WTC11 (cell line): ENCODE data around the gene HELZ. TPM values are rescaled to one million over a fixed set of nuclear protein-coding genes. Genes with fewer than 3 reads are reported as not detected.

Source experiments
- ATAC-seq: fragments of 200-7000 bp; cut with Tn5 transposase; 2 replicates; pipeline ENCODE4 v1.10.0; 2021; ENCODE audit warnings: mild to moderate bottlenecking, moderate library complexity
- CTCF ChIA-PET: fragments of 300-600 bp; sonication (Branson Sonifier 250); formaldehyde crosslinking; loops from one replicate; lab custom pipeline; 2021; ENCODE audit warnings: antibody characterized with exemption; lab: Charles Lee
- POLR2A ChIA-PET: fragments of 350-600 bp; sonication (Branson Sonifier 250); formaldehyde crosslinking; loops from one replicate; lab custom pipeline; 2021; ENCODE audit warnings: antibody characterized with exemption; lab: Charles Lee
- DNase-seq: peaks from one replicate; pipeline ENCODE4 v3.0.0; 2021; ENCODE audit warnings: low spot score
- H3K27ac Mint-ChIP-seq: 2 replicates; pipeline ENCODE4 v1.8.0; 2021; ENCODE audit warnings: mixed read lengths
- H3K27me3 Mint-ChIP-seq: 2 replicates; pipeline ENCODE4 v1.8.0; 2021; ENCODE audit warnings: low read depth, mild to moderate bottlenecking, moderate library complexity, mixed read lengths
- H3K36me3 Mint-ChIP-seq: 2 replicates; pipeline ENCODE4 v1.8.0; 2021; ENCODE audit warnings: mixed read lengths
- H3K4me1 Mint-ChIP-seq: 2 replicates; pipeline ENCODE4 v1.8.0; 2022; ENCODE audit warnings: mixed read lengths
- H3K4me3 Mint-ChIP-seq: 2 replicates; pipeline ENCODE4 v1.8.0; 2021; ENCODE audit warnings: mild to moderate bottlenecking, moderate library complexity, mixed read lengths
- H3K9me3 Mint-ChIP-seq: 2 replicates; pipeline ENCODE4 v1.8.0; 2021; ENCODE audit warnings: mixed read lengths
- ATF1 ChIP-seq: sonication (generic); formaldehyde crosslinking; IDR thresholded peaks from 2 replicates; pipeline ENCODE4 v1.8.1; 2023; ENCODE audit warnings: mild to moderate bottlenecking, moderate library complexity, missing genetic modification reagents
- ATF2 ChIP-seq: sonication (generic); formaldehyde crosslinking; IDR thresholded peaks from 2 replicates; pipeline ENCODE4 v1.8.1; 2022; ENCODE audit warnings: low read depth, missing genetic modification reagents, borderline replicate concordance
- E2F1 ChIP-seq: sonication (generic); formaldehyde crosslinking; IDR thresholded peaks from 2 replicates; pipeline ENCODE4 v1.8.0; 2022; ENCODE audit warnings: mild to moderate bottlenecking, missing genetic modification reagents
- GRHL2 ChIP-seq: fragments of 250-450 bp; sonication (Bioruptor Pico); IDR thresholded peaks from 2 replicates; pipeline ENCODE4 v1.8.0; 2022; ENCODE audit warnings: mild to moderate bottlenecking, moderate library complexity; ENCODE audit not compliant: insufficient replicate concordance, severe bottlenecking
- GTF2I ChIP-seq: fragments of 250-450 bp; sonication (Bioruptor Pico); conservative IDR thresholded peaks from 2 replicates; pipeline ENCODE4 v1.4.0; 2021; ENCODE audit warnings: mild to moderate bottlenecking
- HMGA2 ChIP-seq: fragments of 250-450 bp; sonication (Bioruptor Pico); IDR thresholded peaks from 2 replicates; pipeline ENCODE4 v1.4.0; 2021; ENCODE audit warnings: mild to moderate bottlenecking, moderate library complexity
- IRF2 ChIP-seq: sonication (generic); formaldehyde crosslinking; IDR thresholded peaks from 2 replicates; pipeline ENCODE4 v1.8.0; 2022; ENCODE audit warnings: low read depth, missing genetic modification reagents, borderline replicate concordance
- NR3C1 ChIP-seq: sonication (generic); formaldehyde crosslinking; conservative IDR thresholded peaks from 2 replicates; pipeline ENCODE4 v1.8.1; 2023; ENCODE audit warnings: low read depth, mild to moderate bottlenecking, missing genetic modification reagents
- PREB ChIP-seq: sonication (generic); formaldehyde crosslinking; IDR thresholded peaks from 2 replicates; pipeline ENCODE4 v1.8.1; 2022; ENCODE audit warnings: mild to moderate bottlenecking, missing genetic modification reagents, moderate library complexity, borderline replicate concordance
- TCF7 ChIP-seq: sonication (generic); formaldehyde crosslinking; IDR thresholded peaks from 2 replicates; pipeline ENCODE4 v1.8.0; 2022; ENCODE audit warnings: mild to moderate bottlenecking, low read depth, missing genetic modification reagents, moderate library complexity
- TEAD1 ChIP-seq: sonication (generic); formaldehyde crosslinking; IDR thresholded peaks from 2 replicates; pipeline ENCODE4 v1.8.0; 2022; ENCODE audit warnings: mild to moderate bottlenecking, missing genetic modification reagents
- ZNF219 ChIP-seq: sonication (generic); formaldehyde crosslinking; IDR thresholded peaks from 2 replicates; pipeline ENCODE4 v1.8.0; 2023; ENCODE audit warnings: missing genetic modification reagents, mild to moderate bottlenecking, borderline replicate concordance
- ZNF232 ChIP-seq: sonication (generic); formaldehyde crosslinking; IDR thresholded peaks from 2 replicates; pipeline ENCODE4 v1.8.0; 2022; ENCODE audit warnings: mild to moderate bottlenecking, missing genetic modification reagents
- ZNF423 ChIP-seq: fragments of 250-450 bp; sonication (Bioruptor Pico); IDR thresholded peaks from 2 replicates; pipeline ENCODE4 v2.1.2; 2022; ENCODE audit warnings: mild to moderate bottlenecking, moderate library complexity
- ZNF425 ChIP-seq: fragments of 250-450 bp; sonication (Bioruptor Pico); conservative IDR thresholded peaks from 2 replicates; pipeline ENCODE4 v1.9.0; 2021; ENCODE audit warnings: mild to moderate bottlenecking
- ZSCAN18 ChIP-seq: fragments of 250-450 bp; sonication (Bioruptor Pico); IDR thresholded peaks from 2 replicates; pipeline ENCODE4 v2.1.2; 2022; ENCODE audit warnings: mild to moderate bottlenecking, moderate library complexity
- total RNA-seq: library from RNA; stranded (reverse); gene quantifications from 3 replicates; pipeline ENCODE4 v1.2.3, GENCODE V29; 2021
- TF ChIP-seq, protein P1 (sequence below): sonication (generic); formaldehyde crosslinking; IDR thresholded peaks from 2 replicates; pipeline ENCODE4 v1.8.1; 2023; ENCODE audit warnings: mild to moderate bottlenecking, missing genetic modification reagents, moderate library complexity
- TF ChIP-seq, protein P2 (sequence below): sonication (generic); formaldehyde crosslinking; IDR thresholded peaks from 2 replicates; pipeline ENCODE4 v1.8.1; 2023; ENCODE audit warnings: mild to moderate bottlenecking, missing genetic modification reagents, moderate library complexity

HELZ gene
- total RNA-seq, 1 experiment from 2014 or later = 49.1 TPM

- Mint-ChIP-seq H3K4me1 (no peaks in the 10 kb centered on the region; the same call in 1 of the 2 replicates), H3K36me3 (no peaks in the 10 kb centered on the region), H3K27ac (no peak overlapping the region), H3K27me3 (no peaks in the 10 kb centered on the region; the same call in 1 of the 2 replicates), H3K9me3 (peaks cover 17% of the 10 kb centered on the region), H3K4me3 (no peak overlapping the region)
- ATAC-seq (no peak), DNase-seq (no peak)
- POLR2A ChIA-PET = no interaction called here
- CTCF ChIA-PET = interaction anchor here (1.5 kb wide), 1 partner anchor 24 kb away, joined by 6 read pairs; no protein-coding TSS in a partner anchor
- no peak for TF ChIP-seq GTF2I (CRISPR knock-in tag)
- no peak for TF ChIP-seq GRHL2 (CRISPR knock-in tag)
- no peak for TF ChIP-seq ZNF423 (CRISPR knock-in tag)
- TF ChIP-seq, protein P1, sequence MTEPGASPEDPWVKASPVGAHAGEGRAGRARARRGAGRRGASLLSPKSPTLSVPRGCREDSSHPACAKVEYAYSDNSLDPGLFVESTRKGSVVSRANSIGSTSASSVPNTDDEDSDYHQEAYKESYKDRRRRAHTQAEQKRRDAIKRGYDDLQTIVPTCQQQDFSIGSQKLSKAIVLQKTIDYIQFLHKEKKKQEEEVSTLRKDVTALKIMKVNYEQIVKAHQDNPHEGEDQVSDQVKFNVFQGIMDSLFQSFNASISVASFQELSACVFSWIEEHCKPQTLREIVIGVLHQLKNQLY = no peak
- TF ChIP-seq, protein P2, sequence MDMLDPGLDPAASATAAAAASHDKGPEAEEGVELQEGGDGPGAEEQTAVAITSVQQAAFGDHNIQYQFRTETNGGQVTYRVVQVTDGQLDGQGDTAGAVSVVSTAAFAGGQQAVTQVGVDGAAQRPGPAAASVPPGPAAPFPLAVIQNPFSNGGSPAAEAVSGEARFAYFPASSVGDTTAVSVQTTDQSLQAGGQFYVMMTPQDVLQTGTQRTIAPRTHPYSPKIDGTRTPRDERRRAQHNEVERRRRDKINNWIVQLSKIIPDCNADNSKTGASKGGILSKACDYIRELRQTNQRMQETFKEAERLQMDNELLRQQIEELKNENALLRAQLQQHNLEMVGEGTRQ (CRISPR knock-in tag) = no peak
- TF ChIP-seq TEAD1 = no peak
- no peak for TF ChIP-seq ZNF219
- TF ChIP-seq E2F1 = no peak
- TF ChIP-seq TCF7 = no peak
- TF ChIP-seq ATF2 (CRISPR knock-in tag) = no peak
- TF ChIP-seq PREB (CRISPR knock-in tag) = no peak
- TF ChIP-seq IRF2 (CRISPR knock-in tag) = no peak
- no peak for TF ChIP-seq NR3C1
- TF ChIP-seq ZSCAN18 (CRISPR knock-in tag) = no peak
- no peak for TF ChIP-seq HMGA2
- TF ChIP-seq ZNF232 = no peak
Measured at GRCh38 chr17:67040652-67041051, 204.3 kb downstream of the HELZ start.

DNA sequence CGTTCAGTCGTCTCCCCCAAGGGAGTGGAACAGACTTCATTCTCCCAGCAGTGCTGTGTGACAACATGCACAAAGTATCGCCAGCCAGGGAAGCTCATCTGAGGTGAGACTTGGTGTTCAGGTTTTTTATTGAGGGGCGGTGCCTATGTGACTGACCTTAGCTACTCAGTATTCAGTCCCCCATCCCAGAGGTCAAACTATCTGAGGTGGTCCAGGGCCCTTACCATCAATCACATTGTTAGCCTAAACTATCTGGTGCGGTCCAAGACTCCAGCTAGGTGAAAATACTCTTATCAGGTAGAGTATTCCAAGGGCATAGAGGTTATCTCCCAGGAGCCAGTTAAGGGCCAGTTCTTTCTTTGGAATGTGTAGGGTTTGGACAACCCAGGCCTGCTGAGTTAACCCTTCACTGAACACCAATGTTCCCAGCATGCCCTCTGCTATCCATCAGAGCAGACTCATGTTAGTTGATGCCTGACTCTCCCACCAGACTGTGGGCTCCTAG, 206.1 kb downstream of the HELZ start:
- H3K36me3 Mint-ChIP-seq = no peaks in the 10 kb centered on the region

More for the DNA sequence above, 206.1 kb downstream of the HELZ start:
- Mint-ChIP-seq H3K27me3 (no peaks in the 10 kb centered on the region; the same call in 1 of the 2 replicates), H3K4me3 (no peak overlapping the region), H3K27ac (peak overlapping the region; percentile 35; the same call in 1 of the 2 replicates), H3K9me3 (peaks cover 26% of the 10 kb centered on the region)
- no peak for TF ChIP-seq ZNF425 (CRISPR knock-in tag)
- no peak for TF ChIP-seq ATF1 (CRISPR knock-in tag)
- TF ChIP-seq, all 79 proteins: peak for 0
- CTCF ChIA-PET = no interaction called here
- no peak for ATAC-seq
- no peak for DNase-seq
- POLR2A ChIA-PET = no interaction called here
- H3K4me1 Mint-ChIP-seq = no peaks in the 10 kb centered on the region; the same call in 1 of the 2 replicates
